Measurements from ENCODE around the gene CD34.

CD34 gene

DNA sequence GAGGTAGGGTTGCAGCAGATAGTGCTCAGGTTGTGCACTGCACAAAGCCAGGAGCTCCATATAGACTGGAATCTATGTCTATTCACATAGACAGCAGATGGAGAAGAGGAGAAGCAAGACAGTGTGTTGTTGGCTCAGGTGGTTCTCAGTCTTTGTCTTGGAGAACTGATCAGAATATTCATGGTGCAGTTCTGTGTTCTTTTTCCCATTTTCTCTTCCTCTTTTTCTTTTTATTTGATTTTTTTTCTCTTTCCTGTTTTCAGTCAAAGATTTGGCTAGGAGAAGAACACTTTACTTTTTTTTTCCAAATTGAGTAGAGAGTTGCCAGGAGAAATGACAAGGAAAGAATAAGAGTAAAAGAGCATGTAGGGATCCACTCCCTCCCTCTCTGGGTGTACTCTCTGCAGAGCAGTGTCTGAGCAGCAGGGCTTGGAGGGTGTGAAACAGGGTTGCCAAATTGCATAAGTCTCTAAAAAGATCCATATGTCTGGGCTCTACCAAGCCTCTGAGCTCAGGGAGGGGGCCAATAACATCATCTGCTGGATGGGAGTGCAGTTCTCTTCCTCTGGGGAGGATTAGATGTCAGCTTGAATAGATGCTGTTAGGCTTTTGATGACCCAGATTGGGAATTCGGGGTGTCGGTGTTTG is 8.7 kb upstream of the CD34 start:
- TF ChIP-seq POLR2A (IDR thresholded peaks at IDR 0.05; ENCODE audit: low read length) = no peak
- no peak for TF ChIP-seq GATA1 (IDR thresholded peaks at IDR 0.05; ENCODE audit: low read depth, low read length)
- no peak for DNase-seq

DNA sequence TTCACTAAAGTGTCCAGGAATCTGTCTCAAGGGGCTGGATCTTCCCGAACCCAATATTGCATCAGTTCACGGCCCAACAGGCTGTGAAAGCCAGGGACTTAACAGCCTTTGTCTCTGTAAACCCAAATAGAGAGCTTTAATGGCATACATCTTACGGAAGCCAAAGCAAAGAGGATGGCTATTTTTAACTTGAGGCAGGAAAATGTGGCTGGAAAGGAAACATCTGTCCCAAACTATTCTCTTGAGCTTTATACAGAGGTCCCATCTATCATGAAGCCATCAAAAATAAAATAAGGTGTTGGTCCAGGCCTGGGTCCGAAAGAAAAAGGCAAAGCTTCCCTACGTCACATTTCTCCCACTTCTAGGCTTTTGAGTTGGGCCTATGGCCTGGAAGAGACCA is 7.7 kb upstream of the CD34 start:
- no peak for DNase-seq
- no peak for TF ChIP-seq POLR2A (IDR thresholded peaks at IDR 0.05; ENCODE audit: low read length)
- TF ChIP-seq GATA1 (IDR thresholded peaks at IDR 0.05; ENCODE audit: low read depth, low read length) = no peak

DNA sequence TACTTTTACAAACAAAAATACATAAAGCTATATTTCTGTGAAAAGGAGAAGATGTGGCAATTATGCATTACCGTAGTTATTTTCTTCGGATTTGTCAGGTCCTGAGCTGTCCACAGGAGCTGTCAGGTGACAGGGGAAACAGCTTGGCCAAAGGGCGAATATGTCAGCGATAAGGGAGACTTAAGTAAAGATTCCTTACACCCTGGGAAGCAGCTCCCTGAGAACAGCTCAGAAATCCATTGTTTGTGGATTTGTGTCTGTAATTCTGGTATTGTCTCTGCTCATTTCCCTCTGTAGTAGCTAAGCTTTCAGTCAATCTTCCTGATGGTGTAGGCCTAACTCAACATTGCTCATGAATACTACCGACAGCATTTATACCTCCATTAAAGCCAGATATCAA is 7.1 kb upstream of the CD34 start:
- TF ChIP-seq POLR2A (IDR thresholded peaks at IDR 0.05; ENCODE audit: low read length) = no peak
- no peak for TF ChIP-seq GATA1 (IDR thresholded peaks at IDR 0.05; ENCODE audit: low read depth, low read length)
- DNase-seq = no peak

DNA sequence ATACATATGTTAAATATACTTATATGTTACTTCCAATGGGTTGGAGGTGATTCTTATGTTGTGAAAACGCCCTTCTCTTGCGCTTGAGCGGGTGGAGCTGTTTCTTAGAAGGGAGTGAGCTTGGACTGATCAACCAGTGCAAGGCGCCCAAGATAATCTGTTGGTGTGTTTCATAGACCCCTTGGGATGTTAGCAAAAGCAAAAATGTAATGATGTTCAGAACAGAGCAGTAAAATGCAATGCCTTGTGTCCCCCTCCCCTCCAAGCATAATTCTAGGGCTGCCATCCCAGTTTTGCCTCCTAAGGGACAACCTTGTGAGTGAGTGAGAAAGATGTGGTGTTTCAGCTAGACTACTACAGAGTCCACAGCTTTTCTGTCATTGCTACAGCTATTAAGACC is 6.2 kb upstream of the CD34 start:
- DNase-seq = peak; percentile 23 to 29
- TF ChIP-seq POLR2A (IDR thresholded peaks at IDR 0.05; ENCODE audit: low read length) = no peak
- no peak for TF ChIP-seq GATA1 (IDR thresholded peaks at IDR 0.05; ENCODE audit: low read depth, low read length)

DNA sequence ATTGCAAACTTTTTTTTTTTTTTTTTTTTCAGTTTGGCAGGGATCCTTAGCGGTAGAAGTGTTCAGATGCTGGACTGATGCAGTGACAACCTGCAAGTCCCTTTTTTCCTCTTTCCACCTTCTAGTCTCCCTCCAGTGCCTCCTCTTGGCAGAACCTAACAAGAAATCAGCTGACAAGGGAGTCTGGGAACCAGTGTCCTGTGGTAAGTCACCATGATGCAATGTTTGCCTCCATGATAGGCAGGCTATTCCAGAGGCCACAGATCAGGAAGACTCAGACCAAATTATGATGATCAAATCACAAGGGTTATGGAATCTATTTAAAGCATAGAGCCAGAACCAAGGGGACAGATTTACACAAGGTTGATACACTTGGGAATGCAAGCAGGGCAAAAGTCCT is 3.0 kb upstream of the CD34 start:
- no peak for DNase-seq
- no peak for TF ChIP-seq GATA1 (IDR thresholded peaks at IDR 0.05; ENCODE audit: low read depth, low read length)
- TF ChIP-seq POLR2A (IDR thresholded peaks at IDR 0.05; ENCODE audit: low read length) = no peak

DNA sequence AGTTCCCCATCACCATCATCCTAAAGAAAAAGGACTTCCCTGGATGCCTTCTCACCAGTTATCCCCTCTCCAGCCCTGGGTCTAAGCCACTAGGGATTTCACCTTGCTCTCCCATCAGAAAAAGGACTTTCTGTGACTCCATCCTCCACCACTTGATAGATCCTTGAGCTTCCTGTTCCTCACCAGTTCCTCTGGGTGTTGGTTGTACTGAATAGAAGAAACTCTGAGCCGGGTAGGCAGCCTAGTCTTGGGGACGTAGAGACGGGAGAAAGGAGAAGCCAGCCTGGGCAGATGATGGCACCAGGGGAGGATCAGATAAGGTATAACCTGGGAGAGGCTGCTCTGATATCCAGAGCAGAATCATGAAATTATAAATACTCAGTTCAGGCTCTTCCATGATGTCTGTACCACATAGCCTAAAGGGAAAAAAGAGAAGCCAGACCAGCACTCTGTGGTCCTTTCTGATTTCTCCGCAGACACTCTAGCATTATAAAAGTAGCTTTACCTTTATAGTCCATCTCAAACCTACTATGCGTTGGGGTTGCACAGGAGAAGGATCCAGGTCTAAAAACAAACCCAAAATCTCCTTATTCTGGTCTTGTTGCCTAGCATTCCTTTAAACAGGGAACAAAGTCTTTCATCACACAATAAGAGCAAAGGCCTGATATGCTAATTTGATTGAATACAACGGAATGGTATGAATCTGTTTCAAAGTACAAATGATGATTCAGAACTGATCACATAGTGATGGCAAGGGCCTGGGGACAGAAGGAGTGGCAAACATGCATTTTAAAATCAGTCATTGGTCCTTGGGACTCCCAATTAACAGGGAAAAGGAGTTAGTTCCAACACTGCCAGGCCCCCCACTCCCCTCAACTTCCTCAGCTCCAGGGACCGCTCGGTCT is 1.2 kb upstream of the CD34 start:
- TF ChIP-seq POLR2A (IDR thresholded peaks at IDR 0.05; ENCODE audit: low read length) = no peak
- no peak for DNase-seq

DNA sequence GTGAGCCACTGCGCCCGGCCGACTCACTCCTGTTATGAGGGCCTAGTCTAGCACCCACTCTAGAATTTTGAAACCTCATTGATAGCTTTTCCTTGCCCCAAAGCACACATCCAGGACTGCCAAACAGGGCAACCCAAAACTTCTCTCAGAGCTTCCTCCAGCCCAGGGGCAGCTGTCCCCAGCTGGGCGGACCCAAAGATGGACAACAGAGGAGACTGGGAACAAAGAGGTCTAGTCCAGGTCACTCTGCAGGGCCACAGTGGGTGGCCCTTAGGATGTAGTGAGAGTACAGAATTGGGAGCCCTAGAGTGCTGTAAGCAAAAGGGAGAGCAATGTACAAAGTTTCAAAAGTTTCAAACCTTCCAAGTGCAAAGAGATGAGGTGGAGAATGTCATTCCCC is 1.2 kb downstream of the CD34 start:
- TF ChIP-seq GATA1 (IDR thresholded peaks at IDR 0.05; ENCODE audit: low read depth, low read length) (no peak), POLR2A (IDR thresholded peaks at IDR 0.05; ENCODE audit: low read length) (no peak)
- no peak for DNase-seq

DNA sequence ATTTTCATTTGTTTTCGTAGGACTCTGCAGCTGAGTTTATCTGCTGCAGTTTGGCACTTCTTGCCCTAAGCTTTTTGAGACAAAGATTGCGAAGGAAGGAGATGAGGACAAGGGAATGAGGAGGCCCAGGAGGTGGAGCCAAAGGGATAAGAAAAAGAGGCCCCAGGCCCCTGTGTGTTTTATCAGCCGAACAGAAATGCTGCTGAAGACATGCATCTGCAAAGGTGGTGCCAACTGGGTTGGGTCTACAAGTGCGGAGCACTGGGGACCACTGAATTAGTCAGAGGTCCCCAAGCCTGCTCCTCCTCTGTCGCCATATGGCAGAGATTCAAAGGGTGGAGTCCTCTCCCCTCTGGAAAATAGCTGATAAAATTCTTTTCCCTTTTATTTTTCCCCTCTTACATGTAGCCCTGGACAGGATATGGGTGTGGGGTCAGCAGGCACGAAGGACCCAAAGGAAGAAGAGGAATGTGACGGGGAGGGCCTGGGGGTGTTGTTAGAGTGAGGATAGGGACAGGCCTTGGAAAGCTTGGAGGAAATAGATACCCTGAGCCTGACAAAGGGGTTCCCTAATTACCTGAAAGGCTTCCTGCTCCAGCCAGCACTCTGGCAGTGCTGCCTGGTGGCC is 2.7 kb downstream of the CD34 start:
- peak in 1 of 2 experiments; percentile 6 for DNase-seq
- TF ChIP-seq GATA1 (IDR thresholded peaks at IDR 0.05; ENCODE audit: low read depth, low read length) (no peak), POLR2A (IDR thresholded peaks at IDR 0.05; ENCODE audit: low read length) (no peak)

DNA sequence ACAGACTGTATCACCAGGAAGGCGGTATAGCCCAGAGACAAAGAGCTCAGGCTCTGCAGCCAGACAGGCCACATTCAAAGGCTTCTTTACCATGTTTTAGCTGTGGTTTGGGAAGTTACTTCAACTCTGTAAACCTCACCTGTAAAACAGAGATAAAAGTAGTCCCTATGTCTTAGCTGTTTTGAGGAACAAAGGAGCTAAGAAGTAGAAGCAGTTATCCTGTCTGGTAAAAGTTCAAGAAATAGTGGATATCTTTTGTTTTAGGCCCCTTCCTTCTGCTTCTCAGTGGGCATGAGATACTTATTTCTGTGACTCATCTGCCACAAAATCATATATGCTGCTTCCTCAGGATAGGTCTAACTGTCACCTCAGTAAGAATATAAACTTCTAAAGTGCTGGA is 6.5 kb downstream of the CD34 start:
- DNase-seq = no peak
- TF ChIP-seq GATA1 (IDR thresholded peaks at IDR 0.05; ENCODE audit: low read depth, low read length) (no peak), POLR2A (IDR thresholded peaks at IDR 0.05; ENCODE audit: low read length) (no peak)

DNA sequence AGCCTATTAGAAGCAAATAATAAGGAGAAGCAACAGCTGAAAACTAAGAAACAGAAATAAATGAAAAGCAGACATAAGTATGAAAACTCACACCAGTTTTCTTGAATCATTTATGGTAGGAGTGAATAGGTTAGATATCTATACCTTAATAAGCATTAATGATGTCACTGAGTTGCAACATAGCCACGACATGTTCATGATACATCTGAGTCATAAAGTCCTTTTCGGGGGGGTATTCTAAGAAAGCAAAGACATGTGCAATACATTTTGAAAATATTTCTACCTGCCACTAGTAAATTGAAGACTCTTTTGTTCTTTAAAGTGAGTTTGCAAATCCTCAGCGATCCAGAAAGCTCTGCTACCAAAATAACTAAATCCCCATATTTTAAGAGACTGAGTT is 7.2 kb downstream of the CD34 start:
- no peak for TF ChIP-seq POLR2A (IDR thresholded peaks at IDR 0.05; ENCODE audit: low read length)
- no peak for TF ChIP-seq GATA1 (IDR thresholded peaks at IDR 0.05; ENCODE audit: low read depth, low read length)
- peak in 1 of 2 experiments; percentile 69 for DNase-seq

DNA sequence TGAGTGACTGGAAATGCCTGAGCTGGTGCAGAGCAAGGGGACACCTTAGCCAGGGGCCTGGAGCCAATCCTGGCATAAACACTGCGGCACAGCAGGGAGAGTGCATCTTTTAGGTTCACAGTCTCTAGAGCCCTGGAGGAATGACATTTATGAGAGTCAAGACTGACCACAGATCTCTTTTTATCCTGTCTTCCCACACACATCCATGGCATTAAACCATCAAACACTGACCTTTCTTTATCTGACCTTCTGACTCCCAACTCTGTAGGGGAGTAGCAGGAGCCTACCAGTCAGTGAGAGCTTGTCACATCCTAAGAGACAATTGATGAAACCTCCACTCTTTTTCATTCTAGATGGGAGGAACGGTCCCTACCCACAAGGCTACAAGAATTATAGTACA is 7.9 kb downstream of the CD34 start:
- TF ChIP-seq GATA1 (IDR thresholded peaks at IDR 0.05; ENCODE audit: low read depth, low read length) (no peak), POLR2A (IDR thresholded peaks at IDR 0.05; ENCODE audit: low read length) (no peak)
- DNase-seq = no peak

DNA sequence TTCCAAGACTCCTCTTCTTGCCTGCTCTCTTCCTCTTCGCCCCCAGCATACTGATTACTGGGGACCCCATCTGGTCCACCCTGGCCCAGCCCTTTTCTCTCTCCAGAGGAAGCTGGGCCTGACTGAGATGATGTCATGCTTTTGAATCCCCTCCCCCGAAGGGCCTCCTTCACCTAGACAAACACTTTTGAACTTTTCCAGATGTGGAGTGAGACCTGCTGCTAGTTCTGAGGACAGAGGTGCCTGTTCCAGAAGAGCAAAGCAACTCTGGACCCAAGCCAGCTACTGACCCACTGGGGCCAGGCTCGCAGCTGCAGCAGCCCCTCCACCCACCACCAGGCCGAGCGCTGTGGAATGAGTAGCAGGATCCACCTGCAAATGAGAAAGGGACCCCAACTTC is 8.4 kb downstream of the CD34 start:
- TF ChIP-seq GATA1 (IDR thresholded peaks at IDR 0.05; ENCODE audit: low read depth, low read length) (no peak), POLR2A (IDR thresholded peaks at IDR 0.05; ENCODE audit: low read length) (no peak)
- peak in 1 of 2 experiments; percentile 18 for DNase-seq

DNA sequence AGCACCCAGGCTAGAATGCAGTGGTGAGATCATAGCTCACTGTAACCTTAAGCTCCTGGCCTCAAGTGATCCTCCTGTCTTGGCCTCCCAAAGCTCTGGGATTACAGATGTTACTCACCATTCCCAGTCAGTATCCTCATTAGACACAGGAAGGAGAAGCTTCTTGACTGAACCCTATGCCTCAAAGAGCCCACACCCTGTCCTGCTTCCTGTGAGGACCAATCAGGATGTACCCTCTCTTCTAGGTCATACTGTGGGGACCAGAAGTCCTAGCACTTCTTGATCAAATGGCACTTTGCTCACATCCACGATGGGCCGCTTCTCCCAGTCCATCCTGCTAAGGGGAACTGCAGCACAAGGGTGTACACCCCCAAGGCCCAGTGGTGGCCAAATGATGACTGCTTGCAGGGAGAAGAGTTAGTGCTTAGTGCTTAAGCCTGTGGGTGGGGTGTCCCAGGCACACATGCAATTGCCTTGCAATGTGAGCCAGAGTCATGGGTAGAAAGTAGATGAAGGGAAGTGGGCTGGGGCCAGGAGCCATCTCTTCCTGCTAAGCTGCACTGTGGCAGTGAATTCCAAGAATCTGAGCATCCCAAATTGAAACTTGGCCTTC is 9.8 kb downstream of the CD34 start:
- TF ChIP-seq POLR2A (IDR thresholded peaks at IDR 0.05; ENCODE audit: low read length) = no peak
- TF ChIP-seq GATA1 (IDR thresholded peaks at IDR 0.05; ENCODE audit: low read depth, low read length) = no peak
- DNase-seq = peak in 1 of 2 experiments; percentile 53

DNA sequence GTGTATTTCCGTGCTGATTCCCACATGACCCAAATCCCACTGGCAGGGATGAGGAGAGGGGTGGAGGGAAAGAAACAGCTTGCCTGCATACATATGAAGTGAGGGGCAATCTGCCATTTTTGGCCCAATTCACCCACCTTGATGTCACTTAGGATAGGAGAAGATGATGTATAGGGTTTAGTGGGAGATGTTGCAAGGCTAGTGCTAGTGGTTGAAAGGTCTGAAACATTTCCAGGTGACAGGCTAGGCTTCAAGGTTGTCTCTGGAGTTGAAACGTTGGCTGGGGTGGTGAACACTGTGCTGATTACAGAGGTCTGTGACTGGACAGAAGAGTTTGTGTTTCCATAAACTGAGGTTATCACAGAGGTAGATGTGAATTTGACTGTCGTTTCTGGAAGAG is 12.1 kb downstream of the CD34 start:
- no peak for DNase-seq
- no peak for TF ChIP-seq GATA1 (IDR thresholded peaks at IDR 0.05; ENCODE audit: low read depth, low read length)
- no peak for TF ChIP-seq POLR2A (IDR thresholded peaks at IDR 0.05; ENCODE audit: low read length)
